LNCaP clone FGC (cell line): Measurements from ENCODE around the gene RBM6.

Experiments
- DNase-seq: peaks from one replicate; pipeline ENCODE4 v3.0.0-alpha.2; 2011; ENCODE audit warnings: low read depth
- H3K4me3 ChIP-seq: 2 replicates; pipeline ENCODE4 v1.5.1; 2011; ENCODE audit warnings: mild to moderate bottlenecking, low read depth, low read length, control low read depth
- TF ChIP-seq, protein P1 (sequence below): IDR thresholded peaks from 2 replicates; pipeline ENCODE4 v1.5.1; 2012; ENCODE audit warnings: mild to moderate bottlenecking; ENCODE audit not compliant: control insufficient read depth, insufficient read depth; ENCODE audit errors: extremely low read depth

Gene RBM6

DNA sequence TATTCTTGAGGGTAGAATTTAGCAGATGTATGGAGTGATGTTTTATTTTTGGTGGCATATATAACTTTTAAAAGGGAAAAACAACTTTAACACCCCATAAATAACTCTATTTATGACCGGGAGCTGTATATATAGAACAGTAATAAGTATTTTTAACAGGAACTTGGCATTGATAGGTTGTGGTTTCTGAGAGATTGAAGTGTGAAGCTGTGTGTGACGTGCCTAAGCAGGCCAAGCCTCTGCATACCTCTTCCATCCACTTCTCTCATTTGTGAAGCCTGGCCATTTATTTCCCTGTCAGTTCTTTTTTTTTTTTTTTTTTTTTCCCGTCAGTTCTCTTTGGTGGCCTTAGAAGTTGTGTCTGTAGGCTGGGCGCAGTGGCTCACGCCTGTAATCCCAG, 171.8 kb downstream of the RBM6 start:
- H3K4me3 ChIP-seq = no peak overlapping the region
- TF ChIP-seq, protein P1, sequence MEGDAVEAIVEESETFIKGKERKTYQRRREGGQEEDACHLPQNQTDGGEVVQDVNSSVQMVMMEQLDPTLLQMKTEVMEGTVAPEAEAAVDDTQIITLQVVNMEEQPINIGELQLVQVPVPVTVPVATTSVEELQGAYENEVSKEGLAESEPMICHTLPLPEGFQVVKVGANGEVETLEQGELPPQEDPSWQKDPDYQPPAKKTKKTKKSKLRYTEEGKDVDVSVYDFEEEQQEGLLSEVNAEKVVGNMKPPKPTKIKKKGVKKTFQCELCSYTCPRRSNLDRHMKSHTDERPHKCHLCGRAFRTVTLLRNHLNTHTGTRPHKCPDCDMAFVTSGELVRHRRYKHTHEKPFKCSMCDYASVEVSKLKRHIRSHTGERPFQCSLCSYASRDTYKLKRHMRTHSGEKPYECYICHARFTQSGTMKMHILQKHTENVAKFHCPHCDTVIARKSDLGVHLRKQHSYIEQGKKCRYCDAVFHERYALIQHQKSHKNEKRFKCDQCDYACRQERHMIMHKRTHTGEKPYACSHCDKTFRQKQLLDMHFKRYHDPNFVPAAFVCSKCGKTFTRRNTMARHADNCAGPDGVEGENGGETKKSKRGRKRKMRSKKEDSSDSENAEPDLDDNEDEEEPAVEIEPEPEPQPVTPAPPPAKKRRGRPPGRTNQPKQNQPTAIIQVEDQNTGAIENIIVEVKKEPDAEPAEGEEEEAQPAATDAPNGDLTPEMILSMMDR = no peak
- no peak for DNase-seq

DNA sequence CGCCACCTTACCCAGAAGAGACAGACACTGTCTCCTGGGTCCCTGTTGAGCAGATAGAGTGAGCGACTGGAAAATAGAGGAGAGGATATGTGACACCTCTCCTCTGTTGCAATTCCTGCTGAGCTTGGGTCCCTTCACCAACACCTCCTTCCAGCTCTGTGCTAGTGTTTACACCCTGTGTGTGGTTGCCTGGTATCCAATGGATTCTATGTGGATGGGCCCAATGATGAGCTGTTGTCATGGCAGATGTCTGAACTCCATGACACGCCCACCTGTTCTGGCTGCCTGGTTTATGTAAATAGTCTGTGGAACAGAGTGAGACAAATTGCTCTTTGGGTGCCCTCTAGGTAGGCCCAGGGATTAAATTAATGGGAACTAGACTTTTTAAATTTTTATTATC, 172.5 kb downstream of the RBM6 start:
- no peak overlapping the region for H3K4me3 ChIP-seq
- TF ChIP-seq, protein P1 = no peak
- DNase-seq = no peak

DNA sequence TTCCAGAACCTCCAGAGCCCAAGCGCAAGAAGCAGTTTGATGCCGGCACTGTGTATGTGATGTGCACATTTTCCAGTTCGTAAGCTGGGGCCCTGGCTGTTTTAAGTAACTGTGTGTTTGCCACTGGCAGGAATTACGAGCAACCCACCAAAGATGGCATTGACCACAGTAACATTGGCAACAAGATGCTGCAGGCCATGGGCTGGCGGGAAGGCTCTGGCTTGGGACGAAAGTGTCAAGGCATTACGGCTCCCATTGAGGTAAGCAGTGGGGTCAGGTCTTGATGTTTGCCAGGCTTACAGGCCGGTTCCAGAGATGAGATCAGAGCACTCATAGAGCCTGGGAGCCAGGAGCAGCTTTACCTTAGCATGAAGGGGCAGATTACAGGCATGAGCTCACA, 177.2 kb downstream of the RBM6 start:
- DNase-seq = no peak
- TF ChIP-seq, protein P1 = no peak
- H3K4me3 ChIP-seq = no peak overlapping the region

DNA sequence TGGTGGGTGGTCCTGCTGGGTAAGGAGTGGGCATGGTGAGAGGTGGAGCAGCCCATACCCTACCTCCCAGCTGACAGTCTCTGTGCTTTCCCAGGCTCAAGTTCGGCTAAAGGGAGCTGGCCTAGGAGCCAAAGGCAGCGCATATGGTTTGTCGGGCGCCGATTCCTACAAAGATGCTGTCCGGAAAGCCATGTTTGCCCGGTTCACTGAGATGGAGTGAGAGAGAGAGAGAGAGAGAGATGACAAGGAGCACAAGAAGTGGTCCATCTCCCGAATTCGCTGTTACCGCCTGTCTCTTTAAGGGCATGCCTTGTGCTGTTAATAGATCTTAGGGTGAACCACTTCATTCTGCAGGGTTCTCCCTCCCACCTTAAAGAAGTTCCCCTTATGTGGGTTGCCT, 178.3 kb downstream of the RBM6 start:
- no peak overlapping the region for H3K4me3 ChIP-seq
- TF ChIP-seq, protein P1 = no peak
- DNase-seq = no peak

DNA sequence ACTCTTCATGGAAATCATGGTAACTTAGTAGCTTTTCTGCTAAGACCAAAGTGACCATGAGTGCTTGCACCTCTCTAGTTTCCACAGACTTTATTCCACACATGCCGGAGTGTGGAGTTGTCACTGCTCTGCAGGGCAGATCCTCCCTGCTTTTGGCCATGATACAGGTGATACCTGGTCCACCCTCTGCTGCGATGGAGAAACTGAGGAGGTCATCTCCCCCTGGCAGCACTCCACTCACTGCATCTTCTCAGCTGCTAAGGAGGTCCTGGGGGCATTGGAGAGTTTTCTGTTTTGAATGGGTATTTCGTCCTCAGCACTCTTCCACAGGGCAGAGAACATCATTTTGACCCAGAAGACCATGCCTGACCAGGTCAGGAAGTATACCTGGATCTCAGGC, 179.8 kb downstream of the RBM6 start:
- TF ChIP-seq, protein P1 = no peak
- no peak for DNase-seq
- H3K4me3 ChIP-seq = no peak overlapping the region

DNA sequence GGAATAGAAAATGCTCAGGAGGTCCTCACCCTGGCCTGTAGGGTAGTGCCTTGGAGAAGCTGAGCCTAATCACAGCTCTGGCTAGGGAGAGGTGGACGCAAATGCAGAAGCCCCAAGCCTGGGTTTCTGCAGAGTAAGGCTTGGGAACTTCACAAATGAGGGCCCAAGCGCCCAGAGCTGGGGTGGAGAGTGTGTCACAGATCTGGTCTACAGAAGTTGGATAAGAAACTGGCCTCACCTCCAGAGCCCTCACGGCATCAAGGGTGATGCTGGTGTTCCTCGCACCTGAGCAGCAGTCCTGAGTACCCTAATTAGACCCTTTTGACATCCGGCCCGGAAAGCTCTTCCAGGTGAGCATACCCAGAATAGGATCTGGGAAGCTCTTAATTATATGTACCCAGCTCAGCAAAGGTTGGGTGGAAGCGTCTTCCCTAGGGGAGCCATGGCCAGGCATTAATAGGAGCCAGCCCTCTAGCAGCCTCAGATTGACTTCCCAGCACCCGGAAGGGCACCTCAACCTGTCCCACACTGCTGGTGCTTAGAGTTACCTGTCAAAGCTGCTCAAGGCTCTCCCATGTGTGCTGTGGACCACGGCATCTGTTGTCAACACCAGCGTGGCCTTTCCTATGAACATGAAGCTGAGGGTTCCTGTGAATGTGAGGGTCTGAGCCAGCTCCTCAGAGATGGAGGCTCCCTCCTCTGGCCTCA, 180.6 kb downstream of the RBM6 start:
- no peak for DNase-seq

More for the DNA sequence above, 180.6 kb downstream of the RBM6 start:
- TF ChIP-seq, protein P1 = no peak
- no peak overlapping the region for H3K4me3 ChIP-seq
